Caco-2 (cell line): ENCODE data around the gene TGM6. TPM values are rescaled to one million over a fixed set of nuclear protein-coding genes. Genes with fewer than 3 reads are reported as not detected.

Experiments used
- BruUV-seq: library from RNA; stranded (reverse); fragments of 400-500 nt; replicated peaks from 2 replicates; lab custom pipeline; 2021; lab: Mats Ljungman, UMichigan
- CTCF ChIA-PET: fragments of 300-600 bp; sonication (Branson Sonifier 250); formaldehyde crosslinking; loops from one replicate; lab custom pipeline; 2022; ENCODE audit warnings: antibody characterized with exemption; lab: Charles Lee
- POLR2A ChIA-PET: fragments of 300-600 bp; sonication (Branson Sonifier 250); formaldehyde crosslinking; loops from one replicate; lab custom pipeline; 2022; ENCODE audit warnings: antibody characterized with exemption; lab: Charles Lee
- DNase-seq, 2 experiments: peaks; one replicate each; pipeline versions ENCODE4 v3.0.0 to v3.0.0-alpha.2; 2020 to 2022
- H3K27me3 ChIP-seq: replicated peaks from 2 replicates; pipeline ENCODE4 v1.6.0; 2011; ENCODE audit warnings: low read length; ENCODE audit not compliant: control insufficient read depth, insufficient read depth
- H3K36me3 ChIP-seq: 2 replicates; pipeline ENCODE4 v1.5.1; 2011; ENCODE audit warnings: low read length; ENCODE audit not compliant: control insufficient read depth, insufficient read depth
- H3K4me1 ChIP-seq: fragments of 250-450 bp; sonication (Bioruptor Pico); 2 replicates; pipeline ENCODE4 v1.5.1; 2020; ENCODE audit warnings: mild to moderate bottlenecking
- H3K4me3 ChIP-seq: 2 replicates; pipeline ENCODE4 v1.5.1; 2011; ENCODE audit warnings: low read depth, mild to moderate bottlenecking, control low read depth, low read length
- H3K9me3 ChIP-seq: fragments of 250-450 bp; sonication (Bioruptor Pico); 2 replicates; pipeline ENCODE4 v1.5.1; 2020; ENCODE audit warnings: mild to moderate bottlenecking, moderate library complexity
- H3K27ac Mint-ChIP-seq: one replicate; pipeline ENCODE4 v1.8.0; 2022; ENCODE audit warnings: mixed read lengths; ENCODE audit not compliant: unreplicated experiment
- H3K27me3 Mint-ChIP-seq: one replicate; pipeline ENCODE4 v1.8.0; 2022; ENCODE audit warnings: mixed read lengths; ENCODE audit not compliant: insufficient read depth, unreplicated experiment
- H3K36me3 Mint-ChIP-seq: one replicate; pipeline ENCODE4 v1.8.0; 2022; ENCODE audit warnings: mild to moderate bottlenecking, mixed read lengths; ENCODE audit not compliant: insufficient read depth, unreplicated experiment
- H3K4me1 Mint-ChIP-seq: one replicate; pipeline ENCODE4 v1.8.0; 2022; ENCODE audit warnings: low read depth, mixed read lengths; ENCODE audit not compliant: unreplicated experiment
- H3K4me3 Mint-ChIP-seq: one replicate; pipeline ENCODE4 v1.8.0; 2022; ENCODE audit warnings: mild to moderate bottlenecking, moderate library complexity, mixed read lengths; ENCODE audit not compliant: unreplicated experiment
- H3K9me3 Mint-ChIP-seq: one replicate; pipeline ENCODE4 v1.8.0; 2022; ENCODE audit warnings: mixed read lengths; ENCODE audit not compliant: unreplicated experiment
- CTCF ChIP-seq, 2 experiments: fragments of 200-600 bp in 1 of 2; IDR thresholded peaks; 1 replicate in 1 of 2; 2 replicates in 1 of 2; pipeline versions ENCODE4 v1.5.1 to v1.8.0; 2011 to 2022; ENCODE audit warnings: antibody characterized with exemption in 1 of 2, control low read depth in 1 of 2, inconsistent platforms in 1 of 2, low read depth in 1 of 2, low read length in 1 of 2, mild to moderate bottlenecking in 1 of 2, moderate library complexity in 1 of 2; ENCODE audit not compliant: insufficient read depth in 1 of 2, severe bottlenecking in 1 of 2, unreplicated experiment in 1 of 2
- intact Hi-C: fragments of 100-400 bp; cut with micrococcal nuclease; formaldehyde crosslinking; loops from one replicate; pipeline ENCODE4 v1.10.0; 2022; ENCODE audit not compliant: unreplicated experiment
- total RNA-seq: library from RNA; stranded (reverse); gene quantifications from 2 replicates; pipeline ENCODE4 v1.2.3, GENCODE V29; 2022

TGM6 gene
- total RNA-seq, 1 experiment from 2014 or later: not detected

GRCh38 chr20:2340136-2340535, 40.6 kb upstream of the TGM6 start:
- ChIA-PET CTCF (no interaction called here), POLR2A (no interaction called here)
- Histone ChIP-seq H3K27me3 (no peaks in the 10 kb centered on the region), H3K4me3 (no peak overlapping the region), H3K36me3 (no peaks in the 10 kb centered on the region), H3K9me3 (no peaks in the 10 kb centered on the region), H3K4me1 (no peaks in the 10 kb centered on the region)
- Mint-ChIP-seq H3K27me3 (peaks cover 9% of the 10 kb centered on the region), H3K4me1 (no peaks in the 10 kb centered on the region), H3K27ac (no peak overlapping the region), H3K4me3 (no peak overlapping the region), H3K36me3 (no peaks in the 10 kb centered on the region), H3K9me3 (no peaks in the 10 kb centered on the region)
- intact Hi-C loops: no loop called here
- no TSS peak for BruUV-seq
- no peak for DNase-seq
- TF ChIP-seq CTCF (IDR thresholded peaks at IDR 0.05; ENCODE audit: insufficient read depth in 1 of 2, low read depth in 1 of 2, low read length in 1 of 2, severe bottlenecking in 1 of 2, unreplicated experiment in 1 of 2): peak in 1 of 2 experiments; percentile 3

- no peak overlapping the region for H3K4me3 Mint-ChIP-seq
- TF ChIP-seq CTCF (IDR thresholded peaks at IDR 0.05; ENCODE audit: insufficient read depth in 1 of 2, low read depth in 1 of 2, low read length in 1 of 2, severe bottlenecking in 1 of 2, unreplicated experiment in 1 of 2): no peak
- Histone ChIP-seq H3K27me3 (no peaks in the 10 kb centered on the region), H3K4me1 (no peaks in the 10 kb centered on the region), H3K36me3 (no peaks in the 10 kb centered on the region), H3K4me3 (no peak overlapping the region), H3K9me3 (no peaks in the 10 kb centered on the region)
- no peaks in the 10 kb centered on the region for H3K4me1 Mint-ChIP-seq
- CTCF ChIA-PET: interaction anchor here (1.3 kb wide), 1 partner anchor 133 kb away, joined by 6 read pairs; no protein-coding TSS in a partner anchor
- no TSS peak for BruUV-seq
- H3K27me3 Mint-ChIP-seq: peaks cover 9% of the 10 kb centered on the region
- no peak for DNase-seq
- POLR2A ChIA-PET: no interaction called here
- intact Hi-C loops: no loop called here
- no peaks in the 10 kb centered on the region for H3K36me3 Mint-ChIP-seq
- no peak overlapping the region for H3K27ac Mint-ChIP-seq
- no peaks in the 10 kb centered on the region for H3K9me3 Mint-ChIP-seq
Observed at GRCh38 chr20:2340823-2341222, 39.9 kb upstream of the TGM6 start.

- ChIA-PET POLR2A (no interaction called here), CTCF (interaction anchor here (0.7 to 1.3 kb wide), 2 partner anchors 120 to 134 kb away, joined by 3 to 6 read pairs; no protein-coding TSS in a partner anchor)
- intact Hi-C loops: no loop called here
- no peaks in the 10 kb centered on the region for H3K9me3 ChIP-seq
- H3K36me3 Mint-ChIP-seq: no peaks in the 10 kb centered on the region
- H3K36me3 ChIP-seq: no peaks in the 10 kb centered on the region
- no peaks in the 10 kb centered on the region for H3K27me3 ChIP-seq
- H3K9me3 Mint-ChIP-seq: no peaks in the 10 kb centered on the region
- TF ChIP-seq CTCF (IDR thresholded peaks at IDR 0.05; ENCODE audit: insufficient read depth in 1 of 2, low read depth in 1 of 2, low read length in 1 of 2, severe bottlenecking in 1 of 2, unreplicated experiment in 1 of 2): no peak
- no peak for DNase-seq
- no TSS peak for BruUV-seq
- H3K4me1 Mint-ChIP-seq: no peaks in the 10 kb centered on the region
- H3K27ac Mint-ChIP-seq: no peak overlapping the region
- peaks cover 9% of the 10 kb centered on the region for H3K27me3 Mint-ChIP-seq
- H3K4me1 ChIP-seq: no peaks in the 10 kb centered on the region
- H3K4me3 Mint-ChIP-seq: no peak overlapping the region
- H3K4me3 ChIP-seq: no peak overlapping the region
Observed at GRCh38 chr20:2341336-2341735, 39.4 kb upstream of the TGM6 start.
